NCI-H1930 (cell line): ENCODE data around the gene PRSS22.

Source experiments
- DNase-seq, 2 experiments: peaks; one replicate each; lab custom pipeline; 2025; lab: John Stamatoyannopoulos, UW

The PRSS22 gene

DNA sequence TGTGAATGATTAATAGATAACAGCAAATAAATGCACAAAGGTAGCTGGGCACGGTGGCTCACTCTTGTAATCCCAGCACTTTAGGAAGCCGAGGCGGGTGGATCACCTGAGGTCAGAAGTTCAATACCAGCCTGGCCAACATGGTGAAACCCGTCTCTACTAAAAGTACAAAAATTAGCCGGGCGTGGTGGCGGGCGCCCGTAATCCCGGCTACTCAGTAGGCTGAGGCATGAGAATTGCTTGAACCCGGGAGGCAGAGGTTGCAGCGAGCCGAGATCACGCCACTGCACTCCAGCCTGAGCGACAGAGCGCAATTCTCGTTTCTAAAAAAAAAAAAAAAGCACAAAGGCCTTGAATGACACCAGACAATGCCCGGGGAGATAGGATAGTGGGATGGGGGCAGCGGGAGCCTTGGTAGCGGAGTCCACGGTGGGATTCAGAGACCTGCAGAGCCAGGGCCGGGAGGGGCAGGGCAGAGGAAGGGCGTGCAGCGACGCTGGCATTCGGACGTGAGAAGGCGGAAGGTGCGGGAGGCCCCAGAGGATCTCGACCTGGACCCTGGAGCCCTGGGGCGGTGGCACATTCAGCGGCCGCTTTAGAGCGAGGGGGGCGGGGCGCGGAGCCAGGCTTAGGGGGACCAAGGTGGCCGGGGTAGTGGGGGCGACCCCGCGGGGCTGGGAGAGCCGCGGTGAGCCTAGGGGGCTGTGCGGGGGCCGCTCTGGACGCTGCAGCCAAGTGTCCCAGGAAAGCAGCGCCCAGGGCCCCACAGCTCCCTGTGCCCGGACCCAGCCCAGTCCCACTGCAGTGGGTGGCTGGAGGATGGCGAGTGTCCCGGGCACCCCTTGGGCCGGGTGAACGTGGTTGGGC is 24.0 kb upstream of the PRSS22 start:
- DNase-seq, result peak in 1 of 2 experiments; percentile 44

- DNase-seq, result no peak
These were observed 22.0 kb upstream of the PRSS22 start for GRCh38 chr16:2879854-2880508.

DNA sequence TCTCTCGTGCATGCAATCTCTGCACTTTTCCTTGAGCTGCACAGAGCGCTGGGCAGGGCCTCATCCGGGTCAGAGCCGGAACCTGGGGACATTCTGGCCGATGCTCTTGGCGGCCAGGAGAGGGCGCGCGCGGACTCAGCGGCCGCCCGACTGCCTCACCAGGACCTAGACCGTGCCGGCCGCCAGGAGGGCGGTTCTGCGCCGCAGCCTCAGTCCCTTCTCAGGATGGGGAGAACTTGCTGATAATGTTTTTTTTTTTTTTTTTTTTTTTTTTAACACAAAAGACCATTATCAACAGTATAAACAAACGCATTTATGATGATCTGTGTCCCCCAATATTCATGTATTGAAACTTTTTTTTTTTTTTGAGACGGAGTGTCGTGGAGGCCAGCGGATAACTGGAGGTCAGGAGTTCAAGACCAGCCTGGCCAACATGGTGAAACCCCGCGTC is 17.0 kb upstream of the PRSS22 start:
- peak; percentile 69 to 75 for DNase-seq

GRCh38 chr16:2874032-2874911 is 16.3 kb upstream of the PRSS22 start:
- DNase-seq, result no peak

- DNase-seq, result no peak
These were observed 14.0 kb upstream of the PRSS22 start for GRCh38 chr16:2871926-2872325.

- peak; percentile 91 to 94 for DNase-seq
These were observed 10.2 kb upstream of the PRSS22 start for GRCh38 chr16:2867987-2868789.

- no peak for DNase-seq
These were observed 9.7 kb upstream of the PRSS22 start for GRCh38 chr16:2867661-2867986.

GRCh38 chr16:2866431-2866830 is 8.5 kb upstream of the PRSS22 start:
- DNase-seq, result no peak

- no peak for DNase-seq
These were observed 7.7 kb upstream of the PRSS22 start for GRCh38 chr16:2865651-2866050.

DNA sequence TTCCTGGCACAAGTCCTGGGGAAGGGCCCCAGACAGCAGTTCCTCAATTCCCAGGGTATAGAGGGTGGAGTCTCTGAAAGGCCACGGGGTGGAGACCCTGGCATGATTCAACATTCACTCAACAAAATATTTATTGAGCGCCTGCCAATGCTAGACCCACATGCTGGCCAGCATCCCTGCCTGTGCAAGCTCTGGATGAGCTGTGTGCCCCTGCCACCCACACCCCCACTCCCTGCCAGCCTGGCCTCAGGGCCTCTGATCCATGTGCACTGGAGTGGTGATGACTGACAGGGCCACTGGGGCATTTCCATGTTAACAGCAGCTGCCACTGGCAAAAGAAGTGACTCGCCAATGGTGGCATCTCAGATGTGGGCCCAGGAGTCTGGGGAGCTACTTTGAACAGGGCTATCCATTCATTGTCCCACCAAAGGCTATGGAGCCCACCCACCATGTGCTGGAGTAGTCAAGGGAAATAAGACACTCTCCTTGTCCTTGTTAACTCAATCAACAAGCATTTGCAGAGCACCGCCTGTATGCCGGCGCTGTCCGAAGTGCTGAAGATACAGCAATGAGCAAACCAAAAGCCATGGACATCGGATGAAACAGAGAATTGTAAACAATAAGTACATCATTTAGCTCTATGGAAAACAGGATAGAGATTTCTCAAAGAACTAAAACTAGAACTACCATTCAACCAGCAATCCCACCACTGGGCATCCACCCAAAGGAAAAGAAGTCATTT is 3.0 kb upstream of the PRSS22 start:
- DNase-seq, result no peak

DNA sequence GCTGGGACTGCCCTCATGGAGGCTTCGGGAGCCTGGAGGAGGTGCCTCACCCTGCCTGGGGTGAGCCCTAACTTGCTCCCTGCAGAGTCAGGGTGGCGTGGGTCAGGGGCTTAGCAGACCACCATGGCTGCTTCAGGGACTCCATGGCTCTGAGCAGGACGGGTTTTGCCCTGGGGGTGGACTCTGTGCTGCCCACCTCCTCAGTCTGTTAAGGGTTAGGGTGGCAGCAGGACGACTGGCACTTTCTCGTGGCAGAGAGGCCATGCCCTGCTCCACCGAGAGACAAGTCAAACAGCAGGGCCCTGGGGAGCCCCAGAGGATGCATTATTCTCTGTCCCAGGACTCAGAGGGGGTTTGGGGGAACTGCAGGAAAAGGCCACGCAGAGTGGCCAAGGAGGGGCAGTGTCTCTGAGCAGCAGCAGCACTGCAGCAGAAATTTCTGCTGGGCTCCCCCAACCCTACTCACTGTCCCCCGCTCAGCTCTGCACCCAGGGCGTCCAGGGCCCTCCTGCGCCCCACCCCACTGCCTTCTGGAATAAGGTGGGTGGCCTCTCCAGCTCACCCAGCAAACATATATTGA is 1.8 kb upstream of the PRSS22 start:
- DNase-seq, result no peak

- no peak for DNase-seq
These were observed 465 bp upstream of the PRSS22 start for GRCh38 chr16:2858245-2859025.

GRCh38 chr16:2856686-2857450 is 1.1 kb downstream of the PRSS22 start:
- no peak for DNase-seq

DNA sequence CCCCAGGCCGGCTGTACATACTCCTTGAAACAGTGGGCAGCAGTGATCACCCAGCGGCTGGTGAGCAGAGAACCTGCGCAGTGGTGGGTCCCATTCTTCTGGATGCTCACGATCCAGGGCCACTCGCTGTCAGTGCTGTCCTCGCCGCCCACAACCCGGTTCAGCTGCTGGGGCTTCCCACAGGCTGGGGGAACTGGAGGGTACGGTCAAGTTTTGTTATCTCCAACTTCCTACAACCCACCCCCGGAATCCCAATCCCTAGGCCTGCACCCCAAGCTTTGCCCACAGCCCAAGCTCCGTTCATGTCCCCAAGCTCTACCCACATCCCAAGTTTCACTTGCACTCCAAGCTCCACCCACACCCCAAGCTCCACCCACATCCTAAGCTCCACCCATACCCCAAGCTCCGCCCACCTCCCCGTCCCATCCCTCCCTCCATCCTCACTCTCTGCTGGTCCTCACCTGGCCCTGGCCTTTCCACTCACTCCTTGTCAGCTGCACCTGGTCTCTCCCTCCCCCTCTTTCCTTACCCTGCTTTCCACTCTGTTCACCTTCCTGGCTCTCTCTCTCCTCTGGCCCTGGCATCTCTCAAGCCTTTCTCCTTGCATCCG is 1.8 kb downstream of the PRSS22 start:
- DNase-seq, result no peak

GRCh38 chr16:2855536-2855935 is 2.4 kb downstream of the PRSS22 start:
- no peak for DNase-seq

GRCh38 chr16:2854700-2855309 is 3.2 kb downstream of the PRSS22 start:
- no peak for DNase-seq

- DNase-seq, result no peak
These were observed 4.4 kb downstream of the PRSS22 start for GRCh38 chr16:2853531-2854073.
